Mesothelial cell of epicardium (in vitro differentiated cells): ENCODE measurements around the gene ZSCAN5B. TPM values are rescaled to one million over a fixed set of nuclear protein-coding genes. Genes with fewer than 3 reads are reported as not detected.

Experiments used
- DNase-seq, 2 experiments: peaks; one replicate each; pipeline ENCODE4 v3.0.0; 2021; ENCODE audit warnings: low spot score in 2 of 2; ENCODE audit not compliant: unreplicated experiment in 2 of 2
- H3K27ac Mint-ChIP-seq: 2 replicates; pipeline ENCODE4 v1.8.0; 2021; ENCODE audit warnings: mixed read lengths
- H3K27me3 Mint-ChIP-seq: 2 replicates; pipeline ENCODE4 v1.8.0; 2021; ENCODE audit warnings: low read depth, mixed read lengths
- H3K36me3 Mint-ChIP-seq: 2 replicates; pipeline ENCODE4 v1.8.0; 2021; ENCODE audit warnings: mixed read lengths
- H3K4me1 Mint-ChIP-seq: 2 replicates; pipeline ENCODE4 v1.8.0; 2021; ENCODE audit warnings: mixed read lengths
- H3K4me3 Mint-ChIP-seq: 2 replicates; pipeline ENCODE4 v1.8.0; 2021; ENCODE audit warnings: mild to moderate bottlenecking, moderate library complexity, mixed read lengths
- H3K9me3 Mint-ChIP-seq: 2 replicates; pipeline ENCODE4 v1.8.0; 2021; ENCODE audit warnings: mixed read lengths
- CTCF ChIP-seq: fragments of 200-600 bp; sonication (generic); IDR thresholded peaks from one replicate; pipeline ENCODE4 v1.5.0; 2021; ENCODE audit warnings: antibody characterized with exemption; ENCODE audit not compliant: unreplicated experiment
- total RNA-seq: library from RNA; stranded (reverse); gene quantifications from 3 replicates; pipeline ENCODE4 v1.2.1, GENCODE V29; 2021

The ZSCAN5B gene
- total RNA-seq, 1 donor from 2014 or later = 0.13 TPM

DNA sequence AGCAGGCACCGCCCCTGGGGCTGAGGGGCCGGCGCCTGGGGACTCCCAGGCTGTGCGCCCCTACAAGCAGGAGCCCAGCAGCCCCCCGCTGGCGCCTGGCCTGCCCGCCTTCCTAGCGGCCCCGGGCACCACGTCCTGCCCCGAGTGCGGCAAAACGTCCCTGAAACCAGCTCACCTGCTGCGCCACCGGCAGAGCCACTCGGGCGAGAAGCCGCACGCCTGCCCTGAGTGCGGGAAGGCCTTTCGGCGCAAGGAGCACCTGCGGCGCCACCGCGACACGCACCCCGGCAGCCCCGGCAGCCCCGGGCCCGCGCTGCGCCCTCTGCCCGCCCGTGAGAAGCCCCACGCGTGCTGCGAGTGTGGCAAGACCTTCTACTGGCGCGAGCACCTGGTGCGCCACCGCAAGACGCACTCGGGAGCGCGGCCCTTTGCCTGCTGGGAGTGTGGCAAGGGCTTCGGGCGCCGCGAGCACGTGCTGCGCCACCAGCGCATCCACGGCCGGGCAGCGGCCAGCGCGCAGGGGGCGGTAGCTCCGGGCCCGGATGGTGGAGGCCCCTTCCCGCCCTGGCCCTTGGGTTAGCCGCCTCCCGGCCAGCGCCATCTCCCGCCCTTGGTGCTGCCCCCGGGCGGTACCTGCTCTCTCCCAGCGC is 37.8 kb downstream of the ZSCAN5B start:
- peaks cover 7% of the 10 kb centered on the region for H3K9me3 Mint-ChIP-seq
- TF ChIP-seq CTCF = no peak
- H3K36me3 Mint-ChIP-seq = peaks cover 30% of the 10 kb centered on the region
- H3K27ac Mint-ChIP-seq = no peak overlapping the region
- H3K4me3 Mint-ChIP-seq = no peak overlapping the region
- no peaks in the 10 kb centered on the region for H3K4me1 Mint-ChIP-seq
- no peak for DNase-seq
- H3K27me3 Mint-ChIP-seq = no peaks in the 10 kb centered on the region

DNA sequence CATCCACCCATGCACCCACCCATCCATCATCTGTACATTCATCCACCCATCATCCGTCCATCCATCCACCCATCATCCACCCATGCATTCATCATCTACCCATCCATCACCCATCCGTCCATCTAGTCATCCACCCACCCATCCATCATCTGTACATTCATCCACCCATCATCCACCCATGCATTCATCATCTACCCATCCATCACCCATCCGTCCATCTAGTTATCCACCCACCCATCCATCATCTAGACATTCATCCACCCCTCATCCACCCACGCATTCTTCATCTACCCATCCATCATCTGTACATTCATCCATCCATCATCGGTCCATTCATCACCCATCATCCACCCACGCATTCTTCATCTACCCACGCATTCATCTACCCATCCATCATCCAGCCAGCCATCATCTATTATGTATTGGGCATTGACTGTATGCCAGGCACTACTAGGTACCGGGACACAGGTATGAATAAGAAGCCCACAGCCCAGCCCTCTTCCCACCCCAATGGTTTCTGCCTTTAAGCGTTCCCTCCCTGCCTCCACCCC is 38.5 kb downstream of the ZSCAN5B start:
- H3K4me1 Mint-ChIP-seq = no peaks in the 10 kb centered on the region
- peaks cover 7% of the 10 kb centered on the region for H3K9me3 Mint-ChIP-seq
- DNase-seq = no peak
- peaks cover 33% of the 10 kb centered on the region for H3K36me3 Mint-ChIP-seq
- no peaks in the 10 kb centered on the region for H3K27me3 Mint-ChIP-seq
- no peak for TF ChIP-seq CTCF
- H3K27ac Mint-ChIP-seq = no peak overlapping the region
- H3K4me3 Mint-ChIP-seq = no peak overlapping the region

- H3K27ac Mint-ChIP-seq = no peak overlapping the region
Measured at GRCh38 chr19:56158170-56158757, 39.3 kb downstream of the ZSCAN5B start.

DNA sequence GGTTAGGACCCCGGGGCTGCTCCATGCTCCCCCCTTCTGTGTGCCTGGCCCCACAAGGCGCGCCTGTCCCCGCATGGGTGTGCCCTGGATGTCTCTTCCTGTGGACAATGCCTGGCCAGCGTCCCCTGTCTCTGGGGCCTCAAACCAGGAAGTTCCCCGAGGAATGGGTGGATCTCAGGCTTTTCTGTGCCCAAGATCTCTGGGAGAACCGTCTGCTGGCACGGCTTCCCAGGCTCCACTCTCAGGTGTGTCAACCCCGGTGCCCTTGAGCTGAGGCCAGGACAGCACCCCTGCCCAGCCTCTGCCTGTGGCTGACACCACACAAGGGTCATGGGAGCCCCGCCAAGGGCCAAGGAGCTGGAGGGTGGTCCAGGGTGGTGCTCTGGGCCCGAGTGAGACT is 40.8 kb downstream of the ZSCAN5B start:
- Mint-ChIP-seq H3K36me3 (peaks cover 35% of the 10 kb centered on the region), H3K4me1 (peaks cover 5% of the 10 kb centered on the region), H3K9me3 (peaks cover 7% of the 10 kb centered on the region), H3K4me3 (no peak overlapping the region), H3K27ac (no peak overlapping the region), H3K27me3 (no peaks in the 10 kb centered on the region)
- no peak for TF ChIP-seq CTCF
- DNase-seq = no peak

More at GRCh38 chr19:56158170-56158757, 39.3 kb downstream of the ZSCAN5B start:
- no peak for TF ChIP-seq CTCF
- no peak for DNase-seq
- peaks cover 7% of the 10 kb centered on the region for H3K9me3 Mint-ChIP-seq
- peaks cover 35% of the 10 kb centered on the region for H3K36me3 Mint-ChIP-seq
- peaks cover 2% of the 10 kb centered on the region for H3K4me1 Mint-ChIP-seq
- H3K27me3 Mint-ChIP-seq = no peaks in the 10 kb centered on the region
- H3K4me3 Mint-ChIP-seq = no peak overlapping the region

DNA sequence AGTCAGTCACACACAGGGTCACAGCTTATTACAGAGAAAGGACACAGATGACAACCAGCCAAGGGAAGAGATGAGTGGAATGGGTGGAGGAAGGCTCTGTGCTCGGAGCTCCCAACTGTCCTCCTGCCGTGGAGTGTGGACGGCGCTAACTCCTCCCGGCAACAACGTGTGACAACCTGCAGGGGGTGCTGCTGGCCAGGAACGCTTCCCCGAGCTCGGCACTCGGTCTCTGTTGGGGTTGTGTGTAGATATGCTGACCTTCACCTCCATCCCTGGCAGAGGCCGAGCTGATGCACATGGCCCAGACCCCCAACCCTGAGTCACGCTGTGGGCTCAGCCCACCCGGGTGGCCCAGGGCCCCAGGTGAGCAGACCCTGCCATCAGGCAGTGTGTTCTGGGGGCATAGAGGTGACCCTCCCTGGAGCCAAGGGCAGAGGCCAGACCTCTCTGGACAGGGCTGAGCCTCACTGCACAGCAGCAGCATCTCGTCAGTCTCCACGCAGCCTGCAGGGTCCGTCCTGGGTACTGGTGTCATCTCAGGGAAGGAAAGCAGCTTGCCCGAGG is 42.4 kb downstream of the ZSCAN5B start:
- H3K9me3 Mint-ChIP-seq = peaks cover 7% of the 10 kb centered on the region
- peaks cover 5% of the 10 kb centered on the region for H3K4me1 Mint-ChIP-seq
- H3K27ac Mint-ChIP-seq = no peak overlapping the region
- TF ChIP-seq CTCF = peak; percentile 20
- H3K27me3 Mint-ChIP-seq = no peaks in the 10 kb centered on the region
- no peak for DNase-seq
- H3K36me3 Mint-ChIP-seq = peaks cover 38% of the 10 kb centered on the region
- H3K4me3 Mint-ChIP-seq = no peak overlapping the region
